Gastroesophageal sphincter (tissue), 4 donors: Measurements from ENCODE around the gene CPB2. TPM values are rescaled to one million over a fixed set of nuclear protein-coding genes. Genes with fewer than 3 reads are reported as not detected.

Source experiments
- ATAC-seq: fragments of 150-250 bp; one replicate; pipeline ENCODE4 v1.9.1; 2016; ENCODE audit warnings: mild to moderate bottlenecking, moderate library complexity
- H3K27ac ChIP-seq, 4 donors: fragments of 200-600 bp; sonication (generic) in 3 of 4; 1 replicate in 3 of 4; 2 replicates in 1 of 4; pipeline ENCODE4 v1.5.1; 2016 to 2019
- H3K27me3 ChIP-seq: fragments of 200-600 bp; sonication (generic); one replicate; pipeline ENCODE4 v1.5.1; 2019
- H3K36me3 ChIP-seq, 2 donors: fragments of 200-600 bp; sonication (generic); one replicate each; pipeline ENCODE4 v1.5.1; 2019; ENCODE audit warnings: control low read depth in 1 of 2
- H3K4me1 ChIP-seq, 3 donors: fragments of 200-600 bp; sonication (generic); 1 replicate in 2 of 3; 2 replicates in 1 of 3; pipeline ENCODE4 v1.5.1; 2016 to 2019; ENCODE audit warnings: control low read depth in 2 of 3
- H3K4me3 ChIP-seq, 2 donors: fragments of 200-600 bp; sonication (generic); one replicate each; pipeline ENCODE4 v1.5.1; 2019; ENCODE audit warnings: mild to moderate bottlenecking in 1 of 2, moderate library complexity in 1 of 2
- H3K9me3 ChIP-seq, 3 donors: fragments of 200-600 bp; sonication (generic); one replicate each; pipeline ENCODE4 v1.5.1; 2017 to 2019; ENCODE audit warnings: control low read depth in 2 of 3
- CTCF ChIP-seq, 4 experiments: fragments of 200-600 bp in 2 of 4; fragments of 450-650 bp in 2 of 4; sonication (generic) in 1 of 4; IDR thresholded peaks; one replicate each; pipeline ENCODE4 v1.5.1; 2017 to 2019; ENCODE audit warnings: antibody characterized with exemption in 4 of 4, mild to moderate bottlenecking in 2 of 4, moderate library complexity in 2 of 4
- EP300 ChIP-seq: sonication (generic); formaldehyde crosslinking; IDR thresholded peaks from one replicate; pipeline ENCODE4 v1.6.1; 2017; ENCODE audit warnings: antibody characterized with exemption, mild to moderate bottlenecking
- POLR2A ChIP-seq, 2 donors: fragments of 450-650 bp; IDR thresholded peaks; one replicate each; pipeline ENCODE4 v1.6.1; 2017; ENCODE audit warnings: antibody characterized with exemption in 2 of 2, mild to moderate bottlenecking in 2 of 2, moderate library complexity in 1 of 2
- POLR2AphosphoS5 ChIP-seq: sonication (generic); formaldehyde crosslinking; IDR thresholded peaks from one replicate; pipeline ENCODE4 v1.6.1; 2017; ENCODE audit warnings: antibody characterized with exemption
- WGBS, 2 donors: methylation state at CpG; one replicate each; pipeline ENCODE4 v1.1.5; 2018; ENCODE audit warnings: low coverage in 1 of 2; 5-methylcytosine and 5-hydroxymethylcytosine counted together
- total RNA-seq, 4 donors: library from RNA; depleted of rRNA; stranded (reverse); fragments of >200 nt; gene quantifications; one replicate each; pipeline ENCODE4 v1.1.0, GENCODE V29; 2016

The CPB2 gene
- total RNA-seq, 4 donors from 2014 or later = not detected

- Histone ChIP-seq H3K27ac (no peak overlapping the region), H3K9me3 (no peaks in the 10 kb centered on the region), H3K4me3 (no peak overlapping the region), H3K4me1 (peaks cover 0 to 3% (median 0%) of the 10 kb centered on the region in 3 donors), H3K27me3 (no peaks in the 10 kb centered on the region), H3K36me3 (no peaks in the 10 kb centered on the region)
- 55 to 67% methylated on average over 3 to 4 of the region's 4 CpGs for WGBS, 2 donors
- TF ChIP-seq CTCF (IDR thresholded peaks at IDR 0.05) = no peak
- no peak for TF ChIP-seq EP300
- no peak for TF ChIP-seq POLR2A (IDR thresholded peaks at IDR 0.05)
- no peak for TF ChIP-seq POLR2AphosphoS5
- ATAC-seq = no peak
Measured at GRCh38 chr13:46106839-46107371, 2.1 kb upstream of the CPB2 start.

DNA sequence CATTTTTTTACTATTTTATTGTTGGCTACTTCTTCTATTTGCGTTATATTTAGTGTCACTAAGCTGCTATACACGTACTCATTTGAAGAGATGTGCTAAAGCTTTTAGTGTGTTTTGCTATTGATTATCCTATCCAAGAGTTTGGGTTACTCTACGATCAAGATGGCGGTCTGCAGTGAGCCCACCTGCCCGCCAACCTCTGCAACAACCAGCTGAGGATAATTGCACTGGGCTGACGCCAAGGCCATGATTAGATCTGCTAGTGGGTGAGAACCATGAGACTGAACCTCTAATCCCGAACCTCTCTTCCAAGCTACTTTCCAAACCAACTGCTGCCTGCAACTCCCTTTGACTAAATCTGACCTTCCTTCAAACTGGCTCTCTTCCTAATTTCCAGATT, 1.8 kb downstream of the CPB2 start:
- Histone ChIP-seq H3K27me3 (no peaks in the 10 kb centered on the region), H3K4me1 (peaks cover 0 to 5% (median 0%) of the 10 kb centered on the region in 3 donors), H3K9me3 (no peaks in the 10 kb centered on the region), H3K27ac (no peak overlapping the region), H3K36me3 (no peaks in the 10 kb centered on the region), H3K4me3 (no peak overlapping the region)
- no peak for ATAC-seq
- 91 to 94% methylated on average over 5 to 7 of the region's 7 CpGs for WGBS, 2 donors
- TF ChIP-seq CTCF (IDR thresholded peaks at IDR 0.05) (no peak), POLR2AphosphoS5 (no peak), EP300 (no peak), POLR2A (IDR thresholded peaks at IDR 0.05) (no peak)

DNA sequence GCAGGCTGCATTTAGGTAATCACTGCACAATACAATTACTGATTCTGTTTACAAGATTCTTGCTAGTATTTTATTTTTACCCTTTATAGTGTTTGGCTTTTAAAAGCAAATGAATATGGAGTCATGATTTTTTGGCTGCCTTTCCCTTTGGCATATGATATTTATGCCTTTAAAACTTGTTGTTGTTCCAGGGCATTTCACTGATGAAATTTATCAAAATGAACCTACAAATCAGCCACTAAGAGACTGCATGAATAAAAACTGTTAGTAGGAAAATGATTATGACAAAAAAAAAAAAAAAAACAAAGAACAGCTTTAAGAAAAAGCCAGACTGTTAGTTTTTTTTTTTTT, 2.6 kb downstream of the CPB2 start:
- Histone ChIP-seq H3K9me3 (no peaks in the 10 kb centered on the region), H3K27ac (no peak overlapping the region), H3K4me3 (no peak overlapping the region), H3K27me3 (no peaks in the 10 kb centered on the region), H3K36me3 (no peaks in the 10 kb centered on the region), H3K4me1 (peaks cover 0 to 5% (median 0%) of the 10 kb centered on the region in 3 donors)
- no peak for ATAC-seq
- no peak for TF ChIP-seq POLR2AphosphoS5
- TF ChIP-seq POLR2A (IDR thresholded peaks at IDR 0.05) = no peak
- TF ChIP-seq EP300 = no peak
- TF ChIP-seq CTCF (IDR thresholded peaks at IDR 0.05) = no peak

DNA sequence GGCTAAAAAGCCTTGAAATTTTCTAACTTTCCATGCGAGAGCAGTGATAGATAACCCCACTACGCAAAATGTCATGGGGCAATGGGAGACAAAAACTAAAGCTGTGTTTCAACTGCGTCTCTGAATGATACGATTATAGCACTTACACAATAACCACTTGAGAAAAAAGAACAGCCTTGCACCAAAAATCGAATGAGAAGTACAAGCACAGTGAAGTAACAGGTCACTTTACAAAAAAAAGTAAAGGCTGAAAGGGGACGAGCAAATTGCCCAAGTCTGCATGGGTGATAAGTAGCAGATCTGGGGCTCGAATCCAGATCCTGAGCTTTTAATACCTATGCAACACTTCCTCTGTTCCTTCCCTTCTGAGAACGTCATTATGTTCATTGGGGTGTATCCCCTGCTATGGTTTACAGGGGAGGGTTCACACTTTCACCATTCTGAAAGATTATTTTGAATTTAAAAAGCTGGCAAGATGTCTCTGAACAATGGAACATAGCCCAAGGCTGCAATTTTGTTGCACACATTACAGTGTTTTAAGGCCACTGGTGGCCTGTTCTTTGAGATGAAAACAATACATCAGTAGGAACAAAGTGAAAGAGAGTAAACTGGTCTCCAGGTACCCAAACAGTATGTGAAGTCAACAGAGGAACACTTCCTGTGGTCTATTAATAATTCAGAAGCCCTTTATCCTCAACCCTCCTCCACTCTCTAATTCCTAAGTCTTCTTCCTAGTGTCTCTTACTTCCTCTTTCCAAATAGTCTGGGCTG, 3.2 kb downstream of the CPB2 start:
- no peak for TF ChIP-seq CTCF (IDR thresholded peaks at IDR 0.05)
- no peak for TF ChIP-seq EP300
- TF ChIP-seq POLR2A (IDR thresholded peaks at IDR 0.05) = no peak
- TF ChIP-seq POLR2AphosphoS5 = no peak
- Histone ChIP-seq H3K36me3 (no peaks in the 10 kb centered on the region), H3K27ac (no peak overlapping the region), H3K4me3 (no peak overlapping the region), H3K27me3 (no peaks in the 10 kb centered on the region), H3K4me1 (peaks cover 0 to 5% (median 0%) of the 10 kb centered on the region in 3 donors), H3K9me3 (no peaks in the 10 kb centered on the region)
- WGBS, 2 donors = 52 to 61% methylated on average over 7 to 8 of the region's 8 CpGs
- ATAC-seq = no peak

DNA sequence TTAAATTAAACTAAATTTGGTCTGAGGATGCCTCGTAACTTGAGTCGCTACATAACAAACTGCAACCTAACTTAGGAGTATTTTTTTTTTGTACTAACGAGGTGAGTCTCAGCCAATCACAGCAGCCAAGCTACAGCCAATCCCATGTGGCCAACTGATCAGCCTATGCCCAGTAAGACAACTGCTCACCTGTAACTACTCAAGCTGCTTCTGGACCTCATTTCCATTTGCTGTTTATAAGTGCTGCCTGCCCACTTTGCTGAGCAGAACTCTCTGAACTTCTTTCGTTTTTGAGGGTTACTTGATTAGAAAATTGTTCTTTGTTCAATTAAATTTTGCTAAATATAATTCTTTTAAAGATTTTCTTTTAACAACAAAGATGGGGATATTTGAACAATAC, 3.8 kb downstream of the CPB2 start:
- TF ChIP-seq POLR2AphosphoS5 (no peak), EP300 (no peak), POLR2A (IDR thresholded peaks at IDR 0.05) (no peak), CTCF (IDR thresholded peaks at IDR 0.05) (no peak)
- no peak overlapping the region for H3K4me3 ChIP-seq
- ATAC-seq = no peak
- 73 to 83% methylated on average over 4 of the region's 4 CpGs for WGBS, 2 donors
- no peaks in the 10 kb centered on the region for H3K27me3 ChIP-seq
- no peak overlapping the region for H3K27ac ChIP-seq
- H3K36me3 ChIP-seq = no peaks in the 10 kb centered on the region
- no peaks in the 10 kb centered on the region for H3K9me3 ChIP-seq
- H3K4me1 ChIP-seq = peaks cover 0 to 5% (median 0%) of the 10 kb centered on the region in 3 donors
